T-cell (primary cell): Measurements from ENCODE around the gene AGAP1. TPM values are rescaled to one million over a fixed set of nuclear protein-coding genes. Genes with fewer than 3 reads are reported as not detected.

Experiments
- ATAC-seq, 4 experiments: fragments of 200-7000 bp in 3 of 4; fragments of 150-1000 bp in 1 of 4; cut with Tn5 transposase; replicated peaks in 1 of 4; 1 replicate in 3 of 4; 2 replicates in 1 of 4; pipeline ENCODE4 v1.10.0; 2021; ENCODE audit warnings: moderate library complexity in 3 of 4, mild to moderate bottlenecking in 2 of 4, moderate number of reproducible peaks in 1 of 4
- CTCF ChIA-PET, 2 donors: fragments of 300-600 bp; sonication (Branson Sonifier 250); formaldehyde crosslinking; loops; one replicate each; lab custom pipeline; 2022; ENCODE audit warnings: antibody characterized with exemption in 2 of 2; lab: Charles Lee
- POLR2A ChIA-PET, 2 donors: fragments of 300-600 bp; sonication (Branson Sonifier 250); formaldehyde crosslinking; loops; one replicate each; lab custom pipeline; 2022; ENCODE audit warnings: antibody characterized with exemption in 2 of 2; lab: Charles Lee
- DNase-seq, 35 experiments: peaks; one replicate each; pipeline versions ENCODE4 v3.0.0 to v3.0.0-alpha.2; 2013 to 2023
- H3K27ac ChIP-seq: one replicate; pipeline ENCODE4 v1.5.1; 2013; ENCODE audit warnings: low read length
- H3K27me3 ChIP-seq, 2 experiments: replicated peaks in 1 of 2; 1 replicate in 1 of 2; 2 replicates in 1 of 2; pipeline versions ENCODE4 v1.6.1 to v1.7.0; 2013; ENCODE audit warnings: low read length in 1 of 2, mixed read lengths in 1 of 2; ENCODE audit not compliant: control insufficient read depth in 2 of 2, insufficient read depth in 2 of 2; ENCODE audit errors: extremely low read depth in 1 of 2
- H3K36me3 ChIP-seq, 2 donors: 1 replicate in 1 of 2; 2 replicates in 1 of 2; pipeline versions ENCODE4 v1.6.1 to v1.7.0; 2013; ENCODE audit warnings: low read length in 1 of 2; ENCODE audit not compliant: control insufficient read depth in 2 of 2, insufficient read depth in 1 of 2; ENCODE audit errors: extremely low read depth in 1 of 2
- H3K4me1 ChIP-seq, 2 experiments: 1 replicate in 1 of 2; 2 replicates in 1 of 2; pipeline versions ENCODE4 v1.6.1 to v1.7.0; 2013; ENCODE audit warnings: low read length in 2 of 2, mixed read lengths in 1 of 2; ENCODE audit not compliant: insufficient read depth in 2 of 2, control insufficient read depth in 1 of 2; ENCODE audit errors: extremely low read depth in 1 of 2
- H3K4me3 ChIP-seq, 2 donors: 1 replicate in 1 of 2; 2 replicates in 1 of 2; pipeline versions ENCODE4 v1.5.1 to v1.7.0; 2013; ENCODE audit warnings: mild to moderate bottlenecking in 2 of 2, low read length in 1 of 2, moderate library complexity in 1 of 2; ENCODE audit not compliant: control insufficient read depth in 1 of 2; ENCODE audit errors: extremely low read depth in 1 of 2
- H3K9me3 ChIP-seq: 2 replicates; pipeline ENCODE4 v1.7.0; 2013
- H3K27ac Mint-ChIP-seq, 2 donors: one replicate each; pipeline ENCODE4 v1.8.0; 2020 to 2021; ENCODE audit warnings: mild to moderate bottlenecking in 2 of 2, mixed read lengths in 2 of 2
- H3K27me3 Mint-ChIP-seq, 2 donors: one replicate each; pipeline ENCODE4 v1.8.0; 2021 to 2022; ENCODE audit warnings: mixed read lengths in 2 of 2
- H3K36me3 Mint-ChIP-seq: one replicate; pipeline ENCODE4 v1.8.0; 2021; ENCODE audit warnings: mixed read lengths
- H3K4me1 Mint-ChIP-seq, 3 donors: one replicate each; pipeline ENCODE4 v1.8.0; 2020 to 2022; ENCODE audit warnings: mixed read lengths in 3 of 3, mild to moderate bottlenecking in 1 of 3
- H3K4me3 Mint-ChIP-seq, 3 donors: one replicate each; pipeline ENCODE4 v1.8.0; 2020 to 2022; ENCODE audit warnings: mild to moderate bottlenecking in 3 of 3, mixed read lengths in 3 of 3, moderate library complexity in 3 of 3
- H3K9me3 Mint-ChIP-seq, 3 donors: one replicate each; pipeline ENCODE4 v1.8.0; 2020 to 2022; ENCODE audit warnings: mixed read lengths in 3 of 3
- WGBS: methylation state at CpG from one replicate; pipeline ENCODE4 v1.1.5; 2013; ENCODE audit warnings: missing lambda C conversion rate; ENCODE audit not compliant: insufficient coverage; 5-methylcytosine and 5-hydroxymethylcytosine counted together
- total RNA-seq, 35 experiments: library from RNA in 6 of 35; stranded (reverse) in 6 of 35; fragments of 120-200 nt in 1 of 35; gene quantifications; one replicate each; pipeline versions ENCODE4 v1.2.1 to v1.2.4 and lab custom pipeline; 2013 to 2026

Gene AGAP1
- total RNA-seq, 5 donors from 2014 or later (not counting 1 experiment from before 2014, with no cell fraction given): 3.9 to 15.6 (median 5.2) TPM

GRCh38 chr2:236158969-236159777 lies 665.3 kb downstream of the AGAP1 start:
- Mint-ChIP-seq H3K27ac (no peak overlapping the region), H3K9me3 (peaks cover 4 to 6% (median 5%) of the 10 kb centered on the region in 3 donors), H3K4me1 (peaks cover 0 to 4% (median 2%) of the 10 kb centered on the region in 3 donors), H3K4me3 (no peak overlapping the region), H3K27me3 (peaks cover 42 to 65% of the 10 kb centered on the region in 2 donors), H3K36me3 (no peaks in the 10 kb centered on the region)
- POLR2A ChIA-PET: no interaction called here
- Histone ChIP-seq H3K36me3 (no peaks in the 10 kb centered on the region), H3K4me3 (no peak overlapping the region), H3K27ac (no peak overlapping the region), H3K27me3 (peaks cover 0 to 79% of the 10 kb centered on the region in 2 experiments), H3K9me3 (no peaks in the 10 kb centered on the region), H3K4me1 (peaks cover 0 to 4% of the 10 kb centered on the region in 2 experiments)
- DNase-seq: no peak
- WGBS: 16% methylated on average over 31 of the region's 45 CpGs
- ATAC-seq: no peak
- CTCF ChIA-PET: interaction anchor here in 1 of 2 donors (0.5 kb wide), 1 partner anchor 564 kb away, joined by 3 read pairs; no protein-coding TSS in a partner anchor

GRCh38 chr2:236159778-236160170 lies 665.9 kb downstream of the AGAP1 start:
- Histone ChIP-seq H3K4me1 (peaks cover 0 to 6% of the 10 kb centered on the region in 2 experiments), H3K27ac (no peak overlapping the region), H3K36me3 (no peaks in the 10 kb centered on the region), H3K27me3 (peaks cover 0 to 85% of the 10 kb centered on the region in 2 experiments), H3K9me3 (no peaks in the 10 kb centered on the region), H3K4me3 (no peak overlapping the region)
- H3K4me3 Mint-ChIP-seq: no peak overlapping the region
- ATAC-seq (no peak), DNase-seq (no peak)
- WGBS: 11% methylated on average over 27 of the region's 33 CpGs
- peaks cover 2 to 6% (median 4%) of the 10 kb centered on the region in 3 donors for H3K4me1 Mint-ChIP-seq
- CTCF ChIA-PET: no interaction called here
- no peaks in the 10 kb centered on the region for H3K36me3 Mint-ChIP-seq
- POLR2A ChIA-PET: no interaction called here
- peaks cover 40 to 65% of the 10 kb centered on the region in 2 donors for H3K27me3 Mint-ChIP-seq
- H3K9me3 Mint-ChIP-seq: peaks cover 0 to under 1% (median 0%) of the 10 kb centered on the region in 3 donors
- no peak overlapping the region for H3K27ac Mint-ChIP-seq

- H3K27me3 ChIP-seq: peaks cover 3 to 88% of the 10 kb centered on the region in 2 experiments
- ATAC-seq: no peak
- H3K9me3 ChIP-seq: no peaks in the 10 kb centered on the region
- POLR2A ChIA-PET: no interaction called here
- H3K27ac ChIP-seq: no peak overlapping the region
- H3K9me3 Mint-ChIP-seq: no peaks in the 10 kb centered on the region
- H3K4me3 Mint-ChIP-seq: no peak overlapping the region
- no peak overlapping the region for H3K27ac Mint-ChIP-seq
- CTCF ChIA-PET: no interaction called here
- no peak for DNase-seq
- peaks cover 0 to 6% of the 10 kb centered on the region in 2 experiments for H3K4me1 ChIP-seq
- no peaks in the 10 kb centered on the region for H3K36me3 ChIP-seq
- H3K27me3 Mint-ChIP-seq: peaks cover 39 to 68% of the 10 kb centered on the region in 2 donors
- peaks cover 5 to 12% (median 9%) of the 10 kb centered on the region in 3 donors for H3K4me1 Mint-ChIP-seq
- no peak overlapping the region for H3K4me3 ChIP-seq
- 36% methylated on average over 16 of the region's 22 CpGs for WGBS
- no peaks in the 10 kb centered on the region for H3K36me3 Mint-ChIP-seq
These were observed 666.7 kb downstream of the AGAP1 start for GRCh38 chr2:236160366-236161081.

GRCh38 chr2:236161082-236161462 lies 667.2 kb downstream of the AGAP1 start:
- no peak overlapping the region for H3K4me3 Mint-ChIP-seq
- Histone ChIP-seq H3K4me3 (no peak overlapping the region), H3K27ac (no peak overlapping the region), H3K27me3 (peaks cover 3 to 88% of the 10 kb centered on the region in 2 experiments), H3K9me3 (no peaks in the 10 kb centered on the region), H3K36me3 (no peaks in the 10 kb centered on the region), H3K4me1 (peaks cover 0 to 6% of the 10 kb centered on the region in 2 experiments)
- H3K36me3 Mint-ChIP-seq: no peaks in the 10 kb centered on the region
- ChIA-PET POLR2A (no interaction called here), CTCF (no interaction called here)
- peaks cover 35 to 71% of the 10 kb centered on the region in 2 donors for H3K27me3 Mint-ChIP-seq
- 25% methylated on average over 12 of the region's 15 CpGs for WGBS
- DNase-seq: no peak
- no peak overlapping the region for H3K27ac Mint-ChIP-seq
- no peaks in the 10 kb centered on the region for H3K9me3 Mint-ChIP-seq
- peaks cover 5 to 16% (median 9%) of the 10 kb centered on the region in 3 donors for H3K4me1 Mint-ChIP-seq
- no peak for ATAC-seq

GRCh38 chr2:236161531-236161930 lies 667.7 kb downstream of the AGAP1 start:
- peaks cover 5 to 21% (median 13%) of the 10 kb centered on the region in 3 donors for H3K4me1 Mint-ChIP-seq
- Histone ChIP-seq H3K4me1 (peaks cover 0 to 10% of the 10 kb centered on the region in 2 experiments), H3K4me3 (no peak overlapping the region), H3K27me3 (peaks cover 3 to 88% of the 10 kb centered on the region in 2 experiments), H3K9me3 (no peaks in the 10 kb centered on the region), H3K36me3 (no peaks in the 10 kb centered on the region), H3K27ac (no peak overlapping the region)
- H3K9me3 Mint-ChIP-seq: no peaks in the 10 kb centered on the region
- CTCF ChIA-PET: no interaction called here
- POLR2A ChIA-PET: no interaction called here
- no peaks in the 10 kb centered on the region for H3K36me3 Mint-ChIP-seq
- no peak for DNase-seq
- peaks cover 37 to 74% of the 10 kb centered on the region in 2 donors for H3K27me3 Mint-ChIP-seq
- no peak for ATAC-seq
- 65% methylated on average over 12 of the region's 12 CpGs for WGBS
- H3K4me3 Mint-ChIP-seq: no peak overlapping the region
- H3K27ac Mint-ChIP-seq: no peak overlapping the region

- Histone ChIP-seq H3K27ac (no peak overlapping the region), H3K4me3 (no peak overlapping the region), H3K9me3 (no peaks in the 10 kb centered on the region), H3K4me1 (peaks cover 0 to 16% of the 10 kb centered on the region in 2 experiments), H3K36me3 (no peaks in the 10 kb centered on the region), H3K27me3 (peaks cover 3 to 90% of the 10 kb centered on the region in 2 experiments)
- ChIA-PET CTCF (no interaction called here), POLR2A (no interaction called here)
- 51% methylated on average over 14 of the region's 16 CpGs for WGBS
- no peak for ATAC-seq
- Mint-ChIP-seq H3K27me3 (peaks cover 39 to 73% of the 10 kb centered on the region in 2 donors), H3K4me1 (peaks cover 5 to 25% (median 18%) of the 10 kb centered on the region in 3 donors), H3K27ac (no peak overlapping the region), H3K4me3 (no peak overlapping the region), H3K36me3 (no peaks in the 10 kb centered on the region), H3K9me3 (no peaks in the 10 kb centered on the region)
- DNase-seq: no peak
These were observed 668.4 kb downstream of the AGAP1 start for GRCh38 chr2:236162031-236162845.
